HepG2 (cell line): Measurements from ENCODE around the gene PATE4. TPM values are rescaled to one million over a fixed set of nuclear protein-coding genes. Genes with fewer than 3 reads are reported as not detected.
A peak's percentile ranks its signal among the peaks of the same experiment; 100 is the strongest.

Source experiments
- CTCF ChIP-seq: sonication (generic); formaldehyde crosslinking; IDR thresholded peaks from 2 replicates; pipeline ENCODE4 v1.5.0; 2020; ENCODE audit warnings: mild to moderate bottlenecking, missing genetic modification reagents, moderate library complexity
- DZIP1 ChIP-seq: sonication (generic); formaldehyde crosslinking; IDR thresholded peaks from 2 replicates; pipeline ENCODE4 v1.5.0; 2020; ENCODE audit warnings: mild to moderate bottlenecking, missing genetic modification reagents
- FOXC1 ChIP-seq: sonication (generic); formaldehyde crosslinking; IDR thresholded peaks from 2 replicates; pipeline ENCODE4 v1.8.0; 2022; ENCODE audit warnings: mild to moderate bottlenecking, missing genetic modification reagents, borderline replicate concordance
- HMGXB4 ChIP-seq, 2 experiments: sonication (generic) in 1 of 2; formaldehyde crosslinking in 1 of 2; IDR thresholded peaks; 2 replicates each; pipeline versions ENCODE4 v1.4.0 to v1.6.1; 2018 to 2020; ENCODE audit warnings: missing genetic modification reagents in 2 of 2, borderline replicate concordance in 1 of 2, low read depth in 1 of 2, mild to moderate bottlenecking in 1 of 2, missing biosample characterization in 1 of 2
- HNF1B ChIP-seq: sonication (generic); formaldehyde crosslinking; IDR thresholded peaks from 2 replicates; pipeline ENCODE4 v1.5.1; 2020; ENCODE audit warnings: mild to moderate bottlenecking, moderate library complexity, missing genetic modification reagents
- ISX ChIP-seq: sonication (generic); formaldehyde crosslinking; conservative IDR thresholded peaks from 2 replicates; pipeline ENCODE4 v1.5.0; 2020; ENCODE audit warnings: missing genetic modification reagents
- MLLT10 ChIP-seq: sonication (generic); formaldehyde crosslinking; IDR thresholded peaks from 2 replicates; pipeline ENCODE4 v1.4.0; 2020; ENCODE audit warnings: missing genetic modification reagents
- MZF1 ChIP-seq: sonication (generic); formaldehyde crosslinking; IDR thresholded peaks from 2 replicates; pipeline ENCODE4 v1.8.1; 2023; ENCODE audit warnings: mild to moderate bottlenecking, missing genetic modification reagents, borderline replicate concordance
- RBAK ChIP-seq: sonication (generic); formaldehyde crosslinking; IDR thresholded peaks from 2 replicates; pipeline ENCODE4 v1.5.1; 2020; ENCODE audit warnings: mild to moderate bottlenecking, missing genetic modification reagents
- SMC3 ChIP-seq: IDR thresholded peaks from 2 replicates; pipeline ENCODE4 v1.6.1; 2011; ENCODE audit warnings: low read length, improper control_type of control experiment
- TEAD3 ChIP-seq: optimal IDR thresholded peaks from 2 replicates; pipeline ENCODE3; 2016; ENCODE audit warnings: borderline replicate concordance
- ZNF383 ChIP-seq: sonication (generic); formaldehyde crosslinking; IDR thresholded peaks from 2 replicates; pipeline ENCODE4 v1.4.0; 2020; ENCODE audit warnings: missing genetic modification reagents, mild to moderate bottlenecking, borderline replicate concordance
- ZNF446 ChIP-seq: sonication (generic); formaldehyde crosslinking; IDR thresholded peaks from 2 replicates; pipeline ENCODE4 v1.5.0; 2020; ENCODE audit warnings: mild to moderate bottlenecking, missing genetic modification reagents
- ZNF503 ChIP-seq: sonication (generic); formaldehyde crosslinking; IDR thresholded peaks from 2 replicates; pipeline ENCODE4 v1.4.0; 2020; ENCODE audit warnings: missing genetic modification reagents
- ZNF510 ChIP-seq: sonication (generic); formaldehyde crosslinking; IDR thresholded peaks from 2 replicates; pipeline ENCODE4 v1.4.0; 2020; ENCODE audit warnings: low read depth, mild to moderate bottlenecking, missing genetic modification reagents
- ZNF598 ChIP-seq: sonication (generic); formaldehyde crosslinking; IDR thresholded peaks from 2 replicates; pipeline ENCODE4 v1.5.1; 2020; ENCODE audit warnings: mild to moderate bottlenecking, missing genetic modification reagents, borderline replicate concordance
- ZNF691 ChIP-seq: sonication (generic); formaldehyde crosslinking; IDR thresholded peaks from 2 replicates; pipeline ENCODE4 v1.4.0; 2020; ENCODE audit warnings: missing genetic modification reagents, low read depth, mild to moderate bottlenecking, borderline replicate concordance
- ZSCAN22 ChIP-seq: sonication (generic); formaldehyde crosslinking; IDR thresholded peaks from 2 replicates; pipeline ENCODE4 v1.4.0; 2020; ENCODE audit warnings: mild to moderate bottlenecking, missing genetic modification reagents
- polyA plus RNA-seq, 8 experiments: library from polyadenylated mRNA; depleted of rRNA in 3 of 8; stranded (reverse) in 7 of 8; unstranded in 1 of 8; fragments of >200 nt; fragmentation: Illumina TruSeq in 4 of 8; extraction: Trizol in 4 of 8; gene quantifications; 2 replicates each; pipeline versions ENCODE4 v1.2.1 to v1.2.3, GENCODE V29; 2011 to 2016; ENCODE audit warnings: low read depth in 4 of 8, missing spikeins in 1 of 8, mixed read lengths in 1 of 8; ENCODE audit not compliant: insufficient read depth in 1 of 8
- total RNA-seq, 5 experiments: library from RNA; depleted of rRNA; stranded (reverse); fragments of >200 nt; fragmentation: Illumina TruSeq; extraction: Trizol; gene quantifications; 2 replicates each; pipeline ENCODE4 v1.2.3, GENCODE V29; 2016; ENCODE audit warnings: low read depth in 1 of 5

Gene PATE4
- total and polyA plus RNA-seq, 2 of the 13 experiments (the other 11 are each of a cell fraction or from before 2014, with no cell fraction given) = not detected

- TF ChIP-seq MLLT10 (CRISPR knock-in tag) (no peak), RBAK (no peak), ZNF691 (CRISPR knock-in tag) (no peak), FOXC1 (CRISPR knock-in tag) (no peak), DZIP1 (no peak), ZNF383 (CRISPR knock-in tag) (no peak), ZNF510 (no peak), HNF1B (CRISPR knock-in tag) (0 out of 2 replicates have a peak, but pooled peaks have one; percentile 26), HMGXB4 (CRISPR knock-in tag; IDR thresholded peaks at IDR 0.05; ENCODE audit: borderline replicate concordance in 1 of 2, low read depth in 1 of 2) (peak in 1 of 2 experiments; percentile 30; a peak in 1 of 4 replicates), CTCF (CRISPR knock-in tag) (peak; percentile 92), MZF1 (CRISPR knock-in tag) (no peak), ZNF598 (CRISPR knock-in tag) (no peak), ZNF503 (CRISPR knock-in tag) (no peak), ZNF446 (no peak), ZSCAN22 (CRISPR knock-in tag) (no peak), SMC3 (peak; percentile 65; the same call in 1 of the 2 replicates), ISX (CRISPR knock-in tag) (no peak), TEAD3 (peak; percentile 33)
Observed at GRCh38 chr11:125874556-125875124, 41.5 kb downstream of the PATE4 start (continued).
